Dendritic cell treated with granulocyte-macrophage colony-stimulating factor and Interleukin-4, amounts not matched to agents 40 ng/mL and 50 ng/mL, for 4 days (primary cell): ENCODE data around the gene FSTL4.

Experiments used
- H3K27ac Mint-ChIP-seq: one replicate; pipeline ENCODE4 v1.8.0; 2022; ENCODE audit warnings: mild to moderate bottlenecking, mixed read lengths
- H3K27me3 Mint-ChIP-seq: one replicate; pipeline ENCODE4 v1.8.0; 2022; ENCODE audit warnings: mild to moderate bottlenecking, mixed read lengths
- H3K36me3 Mint-ChIP-seq: one replicate; pipeline ENCODE4 v1.8.0; 2022; ENCODE audit warnings: low read depth, mixed read lengths
- H3K4me1 Mint-ChIP-seq: one replicate; pipeline ENCODE4 v1.8.0; 2022; ENCODE audit warnings: low read depth, mixed read lengths
- H3K4me3 Mint-ChIP-seq: one replicate; pipeline ENCODE4 v1.8.0; 2022; ENCODE audit warnings: mild to moderate bottlenecking, moderate library complexity, mixed read lengths
- H3K9me3 Mint-ChIP-seq: one replicate; pipeline ENCODE4 v1.8.0; 2022; ENCODE audit warnings: mixed read lengths
- intact Hi-C: fragments of 100-400 bp; cut with micrococcal nuclease; formaldehyde crosslinking; loops from one replicate; pipeline ENCODE4 v1.15.0; 2022

The FSTL4 gene

DNA sequence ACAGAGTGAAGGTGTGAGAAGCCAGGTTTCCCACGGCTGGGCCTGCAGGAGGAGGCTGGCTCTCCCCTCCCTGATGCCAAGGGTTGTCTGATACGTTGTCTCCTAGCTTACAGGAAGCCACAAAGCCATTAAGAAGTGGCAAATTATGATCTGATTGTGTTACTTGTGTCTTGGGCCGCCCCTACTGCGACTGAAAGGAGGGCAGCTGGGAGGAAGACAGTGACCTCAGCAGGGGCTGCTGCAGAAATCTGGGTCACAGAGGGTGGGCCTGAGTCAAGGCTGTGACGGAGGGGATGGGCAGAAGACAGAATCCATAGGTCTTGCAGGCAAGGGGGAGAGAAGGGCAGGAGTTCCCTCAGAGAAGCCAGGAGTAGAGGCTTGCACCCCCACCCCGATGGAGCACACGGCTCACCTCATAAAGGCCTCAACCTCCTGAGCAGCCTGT lies 145.0 kb downstream of the FSTL4 start:
- intact Hi-C loops = no loop called here
- no peak overlapping the region for H3K4me3 Mint-ChIP-seq
- H3K9me3 Mint-ChIP-seq = no peaks in the 10 kb centered on the region
- peaks cover 49% of the 10 kb centered on the region for H3K4me1 Mint-ChIP-seq
- H3K27ac Mint-ChIP-seq = no peak overlapping the region
- H3K36me3 Mint-ChIP-seq = no peaks in the 10 kb centered on the region
- H3K27me3 Mint-ChIP-seq = peaks cover 13% of the 10 kb centered on the region

GRCh38 chr5:133466556-133467334 lies 145.6 kb downstream of the FSTL4 start:
- Mint-ChIP-seq H3K27ac (no peak overlapping the region), H3K27me3 (peaks cover 10% of the 10 kb centered on the region), H3K4me3 (no peak overlapping the region), H3K9me3 (no peaks in the 10 kb centered on the region), H3K4me1 (peaks cover 43% of the 10 kb centered on the region), H3K36me3 (no peaks in the 10 kb centered on the region)
- intact Hi-C loops = no loop called here

GRCh38 chr5:133464013-133464412 lies 148.3 kb downstream of the FSTL4 start:
- Mint-ChIP-seq H3K4me3 (no peak overlapping the region), H3K36me3 (no peaks in the 10 kb centered on the region), H3K27ac (no peak overlapping the region), H3K4me1 (peaks cover 41% of the 10 kb centered on the region), H3K27me3 (peaks cover 3% of the 10 kb centered on the region), H3K9me3 (no peaks in the 10 kb centered on the region)
- intact Hi-C loops = no loop called here

DNA sequence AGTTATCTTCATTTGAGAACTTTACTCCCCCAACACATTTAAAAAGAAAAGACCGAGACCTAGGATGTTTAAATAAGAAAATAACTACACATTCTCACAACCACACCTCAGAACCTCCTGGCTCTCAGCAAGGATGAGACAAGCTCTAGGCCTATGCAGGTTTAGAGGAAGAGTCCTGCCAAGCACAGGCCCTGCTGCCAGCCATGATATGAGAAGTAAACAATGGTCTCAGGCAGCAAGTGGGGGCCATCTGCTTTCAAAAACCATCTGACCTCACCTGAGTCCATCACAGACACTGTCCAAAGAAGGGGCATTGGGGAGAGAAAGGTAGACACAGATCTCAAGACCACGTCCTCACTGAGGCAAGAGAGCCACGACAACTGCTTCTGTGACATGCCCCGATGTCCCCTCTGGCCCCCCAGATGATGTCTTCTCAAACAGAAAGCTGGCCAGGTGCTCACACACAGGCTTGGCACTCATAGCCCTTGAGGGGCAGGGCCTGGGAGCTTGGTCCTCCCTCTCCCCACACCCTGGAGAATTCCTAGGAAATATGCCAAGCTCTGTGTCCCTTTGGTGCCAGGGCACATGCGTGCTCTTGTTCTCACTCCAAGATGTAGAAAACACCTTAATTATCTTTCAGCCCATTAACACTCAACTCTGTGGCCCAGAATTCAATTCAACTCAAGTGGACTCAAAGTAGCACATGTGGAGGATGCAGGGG lies 150.4 kb downstream of the FSTL4 start:
- Mint-ChIP-seq H3K36me3 (no peaks in the 10 kb centered on the region), H3K4me1 (peaks cover 46% of the 10 kb centered on the region), H3K4me3 (no peak overlapping the region), H3K27me3 (no peaks in the 10 kb centered on the region), H3K9me3 (no peaks in the 10 kb centered on the region), H3K27ac (no peak overlapping the region)
- intact Hi-C loops = no loop called here

- Mint-ChIP-seq H3K27me3 (no peaks in the 10 kb centered on the region), H3K27ac (no peak overlapping the region), H3K9me3 (no peaks in the 10 kb centered on the region), H3K36me3 (no peaks in the 10 kb centered on the region), H3K4me1 (peaks cover 51% of the 10 kb centered on the region), H3K4me3 (no peak overlapping the region)
- intact Hi-C loops = no loop called here
Observed at GRCh38 chr5:133460172-133460758, 152.1 kb downstream of the FSTL4 start.

DNA sequence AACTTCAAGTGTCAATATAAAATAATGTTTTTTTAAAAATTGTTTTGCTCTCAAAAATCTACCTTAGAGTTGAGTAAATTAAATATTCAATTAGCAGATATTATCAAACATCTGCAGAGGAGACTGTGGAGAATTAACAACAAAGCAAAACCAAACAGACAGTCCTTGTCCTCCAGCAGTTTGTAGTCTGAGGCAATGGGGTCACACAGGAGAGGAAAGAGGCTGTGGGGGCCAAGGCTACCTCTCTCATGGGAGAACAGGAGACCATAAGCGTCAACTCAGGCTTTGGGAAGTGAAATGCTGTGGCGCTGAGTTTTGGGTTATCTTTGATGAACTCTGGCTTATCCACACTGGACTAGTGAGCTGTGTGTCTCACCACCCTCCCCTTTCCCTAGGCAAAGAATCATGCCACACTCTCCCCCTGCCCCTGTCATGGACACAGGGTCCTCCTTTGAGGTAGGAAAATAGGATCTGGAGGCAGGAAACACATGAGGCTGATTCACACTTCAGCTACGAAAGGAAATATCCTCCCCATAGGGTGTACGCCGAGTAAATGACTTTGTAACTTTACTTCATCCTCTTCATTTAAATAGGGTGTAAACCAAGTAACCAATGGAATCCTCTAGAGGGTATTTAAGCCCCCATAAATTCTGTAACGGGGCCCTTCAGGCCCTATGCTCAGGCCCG lies 152.7 kb downstream of the FSTL4 start:
- Mint-ChIP-seq H3K4me1 (peaks cover 44% of the 10 kb centered on the region), H3K27ac (no peak overlapping the region)
- intact Hi-C loops = no loop called here

DNA sequence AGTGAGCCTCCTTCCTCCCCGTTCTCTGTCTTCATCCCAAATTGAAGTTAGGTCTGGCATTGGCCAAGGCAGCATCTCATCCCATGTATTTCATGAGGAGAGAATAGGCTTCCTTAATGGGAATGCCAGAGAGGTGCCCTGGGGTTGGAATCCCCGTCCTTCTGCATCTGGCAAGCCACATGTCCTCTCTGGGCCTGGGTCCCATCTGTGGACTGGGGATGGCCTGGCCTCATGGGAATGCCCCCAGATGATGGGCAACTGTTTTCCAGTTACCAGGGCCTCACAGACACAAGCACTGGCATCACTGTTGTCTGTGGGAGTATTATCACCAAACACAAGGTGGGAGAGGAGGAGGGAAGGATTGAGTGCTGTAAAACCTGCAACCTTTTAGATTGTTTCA lies 153.9 kb downstream of the FSTL4 start:
- H3K4me1 Mint-ChIP-seq = peaks cover 44% of the 10 kb centered on the region
- no peaks in the 10 kb centered on the region for H3K36me3 Mint-ChIP-seq
- intact Hi-C loops = no loop called here
- no peak overlapping the region for H3K4me3 Mint-ChIP-seq
- no peaks in the 10 kb centered on the region for H3K27me3 Mint-ChIP-seq
- no peaks in the 10 kb centered on the region for H3K9me3 Mint-ChIP-seq
- no peak overlapping the region for H3K27ac Mint-ChIP-seq

More for the DNA sequence above, 152.7 kb downstream of the FSTL4 start:
- no peaks in the 10 kb centered on the region for H3K9me3 Mint-ChIP-seq
- H3K4me3 Mint-ChIP-seq = no peak overlapping the region
- H3K27me3 Mint-ChIP-seq = no peaks in the 10 kb centered on the region
- no peaks in the 10 kb centered on the region for H3K36me3 Mint-ChIP-seq

GRCh38 chr5:133457439-133458355 lies 154.6 kb downstream of the FSTL4 start:
- H3K27ac Mint-ChIP-seq = no peak overlapping the region
- intact Hi-C loops = no loop called here
- H3K27me3 Mint-ChIP-seq = no peaks in the 10 kb centered on the region
- no peaks in the 10 kb centered on the region for H3K9me3 Mint-ChIP-seq
- no peaks in the 10 kb centered on the region for H3K36me3 Mint-ChIP-seq
- H3K4me3 Mint-ChIP-seq = no peak overlapping the region
- peaks cover 44% of the 10 kb centered on the region for H3K4me1 Mint-ChIP-seq

- Mint-ChIP-seq H3K27me3 (no peaks in the 10 kb centered on the region), H3K36me3 (no peaks in the 10 kb centered on the region), H3K4me1 (peaks cover 44% of the 10 kb centered on the region), H3K9me3 (no peaks in the 10 kb centered on the region), H3K27ac (no peak overlapping the region), H3K4me3 (no peak overlapping the region)
- intact Hi-C loops = no loop called here
Observed at GRCh38 chr5:133456933-133457402, 155.4 kb downstream of the FSTL4 start.

DNA sequence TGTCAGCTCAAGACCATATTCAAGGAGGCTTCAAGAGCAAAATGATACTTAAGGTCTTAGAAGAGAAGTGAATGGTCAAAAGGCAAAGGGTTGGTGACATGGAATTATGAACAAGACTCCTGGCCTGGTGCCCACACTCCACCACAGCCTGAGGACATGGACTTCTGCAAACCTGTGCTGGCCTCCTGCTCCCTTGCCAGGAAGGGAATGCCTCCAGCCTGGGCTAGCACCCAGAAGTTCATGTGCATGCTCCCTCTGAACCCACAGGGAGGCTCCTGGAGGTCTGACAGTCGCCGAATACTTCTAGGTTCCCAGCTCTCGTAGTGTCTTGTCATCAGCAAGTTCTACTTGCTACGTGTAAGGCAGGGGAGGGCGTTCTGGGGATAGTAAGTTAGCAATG lies 156.7 kb downstream of the FSTL4 start:
- Mint-ChIP-seq H3K27me3 (peaks cover 4% of the 10 kb centered on the region), H3K4me1 (peaks cover 44% of the 10 kb centered on the region), H3K36me3 (no peaks in the 10 kb centered on the region), H3K4me3 (no peak overlapping the region), H3K9me3 (no peaks in the 10 kb centered on the region), H3K27ac (no peak overlapping the region)
- intact Hi-C loops = no loop called here

DNA sequence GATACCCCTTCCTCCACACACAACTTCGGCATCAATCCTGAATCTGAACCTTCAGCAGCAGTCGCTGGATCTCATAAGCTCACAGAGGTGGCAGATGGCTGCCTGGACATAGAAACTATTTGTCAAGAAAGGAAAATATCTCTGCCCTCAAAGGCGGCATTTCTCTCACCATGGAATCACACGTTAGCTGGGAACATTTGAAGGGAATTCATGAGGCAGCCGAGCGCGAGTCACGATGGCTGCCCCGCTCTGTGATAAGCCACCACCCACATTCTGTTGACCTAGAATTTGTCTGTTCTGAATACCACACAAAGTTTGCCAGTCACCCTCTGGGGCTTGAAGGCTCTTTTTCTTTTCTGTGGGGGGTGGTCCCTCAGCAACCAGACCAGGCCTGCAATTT lies 157.9 kb downstream of the FSTL4 start:
- Mint-ChIP-seq H3K27me3 (peaks cover 4% of the 10 kb centered on the region), H3K4me3 (no peak overlapping the region), H3K27ac (no peak overlapping the region), H3K36me3 (no peaks in the 10 kb centered on the region), H3K9me3 (no peaks in the 10 kb centered on the region), H3K4me1 (peaks cover 34% of the 10 kb centered on the region)
- intact Hi-C loops = no loop called here

DNA sequence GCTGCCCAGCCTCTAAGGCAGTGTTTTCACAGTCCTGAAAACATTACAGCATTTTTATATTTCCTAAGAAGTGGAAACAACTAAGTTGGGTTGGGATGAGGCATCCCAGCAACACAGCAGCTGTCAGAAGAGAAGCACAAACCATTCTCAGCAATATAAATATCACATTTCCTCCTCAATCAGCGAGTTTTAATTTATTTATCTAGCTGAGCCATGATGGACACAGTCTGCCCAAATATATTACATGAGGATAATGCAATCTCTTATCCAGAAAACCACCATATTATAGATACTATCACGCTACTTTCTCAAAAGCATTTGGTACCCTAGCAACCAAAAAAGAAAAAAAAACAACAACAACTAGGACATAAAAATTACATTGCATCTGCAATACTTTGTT lies 158.5 kb downstream of the FSTL4 start:
- Mint-ChIP-seq H3K36me3 (no peaks in the 10 kb centered on the region), H3K27ac (no peak overlapping the region), H3K4me1 (peaks cover 28% of the 10 kb centered on the region), H3K9me3 (no peaks in the 10 kb centered on the region), H3K4me3 (no peak overlapping the region), H3K27me3 (peaks cover 4% of the 10 kb centered on the region)
- intact Hi-C loops = no loop called here
